Effector CD8-positive, alpha-beta T cell (primary cell): ENCODE data around the gene CAPSL.
A peak's percentile ranks its signal among the peaks of the same experiment; 100 is the strongest.
"Not testable (repeated sequence)": the region's sequence is repeated elsewhere in the genome, so short reads cannot be mapped to it uniquely, and the experiment has no call there.

Source experiments
- DNase-seq: peaks from one replicate; lab custom pipeline; 2025; lab: John Stamatoyannopoulos, UW
- total RNA-seq, 4 experiments: gene quantifications; one replicate each; lab custom pipeline; 2026; lab: John Stamatoyannopoulos, UW

CAPSL gene
- total RNA-seq = 0 to 0.54 (median 0.10) reads per million in 4 experiments

- DNase-seq = no peak
Observed at GRCh38 chr5:35938568-35939227, at the start of gene CAPSL. Gene CAPSL, minus strand, starts transcription at chr5:35938622. Its CDS starts 17,502 bp downstream, at chr5:35921120.

GRCh38 chr5:35987776-35988175, 49.4 kb upstream of the CAPSL start:
- DNase-seq = no peak

GRCh38 chr5:35979715-35980114, 41.3 kb upstream of the CAPSL start:
- no peak for DNase-seq

GRCh38 chr5:35976859-35977258, 38.4 kb upstream of the CAPSL start:
- DNase-seq = not testable (repeated sequence)

- DNase-seq = no peak
Observed at GRCh38 chr5:35974570-35974969, 36.1 kb upstream of the CAPSL start.

GRCh38 chr5:35971878-35972210, 33.4 kb upstream of the CAPSL start:
- DNase-seq = no peak

- DNase-seq = no peak
Observed at GRCh38 chr5:35971186-35971877, 32.9 kb upstream of the CAPSL start.

- DNase-seq = no peak
Observed at GRCh38 chr5:35963381-35963843, 25.0 kb upstream of the CAPSL start.

GRCh38 chr5:35960328-35960727, 21.9 kb upstream of the CAPSL start:
- DNase-seq = no peak

GRCh38 chr5:35956429-35956828, 18.0 kb upstream of the CAPSL start:
- no peak for DNase-seq

GRCh38 chr5:35954175-35954574, 15.8 kb upstream of the CAPSL start:
- peak; percentile 2 for DNase-seq

GRCh38 chr5:35947085-35947484, 8.7 kb upstream of the CAPSL start:
- DNase-seq = no peak

GRCh38 chr5:35939639-35940038, 1.2 kb upstream of the CAPSL start:
- no peak for DNase-seq

GRCh38 chr5:35926389-35927051, 11.9 kb downstream of the CAPSL start:
- DNase-seq = peak; percentile 26

GRCh38 chr5:35924950-35925722, 13.3 kb downstream of the CAPSL start:
- peak; percentile 55 for DNase-seq

GRCh38 chr5:35924122-35924949, 14.1 kb downstream of the CAPSL start:
- DNase-seq = no peak

- DNase-seq = no peak
Observed at GRCh38 chr5:35922468-35922867, 16.0 kb downstream of the CAPSL start.

- no peak for DNase-seq
Observed at GRCh38 chr5:35921930-35922329, 16.5 kb downstream of the CAPSL start.

- no peak for DNase-seq
Observed at GRCh38 chr5:35920890-35921289, 17.5 kb downstream of the CAPSL start.

GRCh38 chr5:35919191-35919590, 19.2 kb downstream of the CAPSL start:
- DNase-seq = no peak

GRCh38 chr5:35908814-35909213, 29.6 kb downstream of the CAPSL start:
- DNase-seq = no peak
